UCSD-AML1 (cell line): ENCODE results near the gene LIMCH1.
"Not testable (repeated sequence)": the region's sequence is repeated elsewhere in the genome, so short reads cannot be mapped to it uniquely, and the experiment has no call there.

Experiments used
- DNase-seq: peaks from one replicate; lab custom pipeline; 2025; ENCODE audit not compliant: unreplicated experiment; lab: John Stamatoyannopoulos, UW

The LIMCH1 gene

DNA sequence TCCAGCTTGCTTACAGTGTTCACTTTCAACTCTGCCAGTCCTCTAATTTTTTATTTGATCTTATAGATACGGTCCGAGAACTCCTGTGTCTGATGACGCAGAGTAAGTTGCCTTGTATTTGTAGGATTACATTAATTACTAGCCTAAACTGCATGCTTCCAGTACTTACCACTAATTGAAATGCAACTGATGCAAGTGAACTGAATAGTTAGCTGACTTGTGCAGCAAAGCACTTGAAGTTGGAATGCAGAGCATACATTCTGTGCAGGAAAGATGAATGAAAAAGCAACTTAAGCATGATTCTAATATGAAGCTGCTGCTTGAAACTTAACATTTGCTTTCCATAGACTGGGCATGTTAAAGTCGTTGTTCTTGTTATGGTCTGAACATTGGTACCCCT is 100.9 kb downstream of the LIMCH1 start:
- no peak for DNase-seq

DNA sequence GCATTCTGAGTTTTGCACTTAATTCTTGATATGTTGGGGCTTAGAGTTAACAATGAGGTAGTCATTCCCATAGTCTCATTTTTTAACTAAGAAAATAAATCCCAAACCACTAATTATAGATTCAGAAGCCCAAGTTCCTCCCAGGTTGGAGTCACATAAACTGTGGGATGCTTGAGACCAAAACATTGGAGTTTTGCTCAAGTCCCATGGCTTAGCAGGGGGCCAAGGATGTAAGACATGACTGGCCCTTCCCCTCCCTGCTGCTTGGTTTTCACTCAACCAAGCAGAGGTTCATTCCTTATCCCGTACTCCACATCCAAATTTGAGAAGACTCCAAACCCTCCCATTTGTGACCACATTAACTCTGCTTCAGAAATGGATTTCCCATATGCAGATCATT is 101.3 kb downstream of the LIMCH1 start:
- DNase-seq = no peak

DNA sequence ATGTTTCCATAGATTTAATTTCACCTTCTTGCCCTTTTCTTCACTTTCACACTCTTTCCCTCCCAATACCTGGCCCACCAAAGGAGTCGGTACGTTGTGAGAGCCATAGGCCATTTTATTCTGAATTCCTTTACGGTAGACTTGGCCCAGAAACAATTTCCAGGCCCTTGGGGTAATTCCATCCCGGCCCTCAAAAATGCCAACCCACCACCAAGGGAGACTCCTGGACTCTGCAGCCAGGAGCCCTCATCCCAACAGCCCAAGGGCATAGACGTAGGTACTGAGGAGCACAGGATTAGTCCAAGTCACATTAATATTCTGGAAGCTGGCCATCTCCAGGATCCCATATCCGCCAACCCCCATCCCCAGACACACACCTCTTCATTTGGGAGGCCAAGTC is 102.9 kb downstream of the LIMCH1 start:
- no peak for DNase-seq

DNA sequence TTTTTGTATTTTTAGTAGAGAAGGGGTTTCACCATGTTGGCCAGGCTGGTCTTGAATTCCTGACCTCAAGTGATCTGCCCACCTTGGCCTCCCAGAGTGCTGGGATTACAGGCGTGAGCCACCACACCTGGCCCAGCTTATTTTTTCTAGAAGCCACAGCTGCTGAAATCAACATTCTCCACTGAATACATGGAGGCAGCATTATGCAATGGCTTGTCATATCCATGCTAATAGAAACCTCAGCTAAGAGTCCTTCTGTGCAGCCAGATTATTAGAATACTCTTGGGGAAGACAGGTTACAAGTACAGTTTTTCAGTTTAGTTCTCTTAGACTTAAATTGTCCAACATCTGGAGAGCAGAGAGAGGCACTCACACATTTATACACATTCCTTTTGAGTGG is 104.8 kb downstream of the LIMCH1 start:
- DNase-seq = not testable (repeated sequence)

DNA sequence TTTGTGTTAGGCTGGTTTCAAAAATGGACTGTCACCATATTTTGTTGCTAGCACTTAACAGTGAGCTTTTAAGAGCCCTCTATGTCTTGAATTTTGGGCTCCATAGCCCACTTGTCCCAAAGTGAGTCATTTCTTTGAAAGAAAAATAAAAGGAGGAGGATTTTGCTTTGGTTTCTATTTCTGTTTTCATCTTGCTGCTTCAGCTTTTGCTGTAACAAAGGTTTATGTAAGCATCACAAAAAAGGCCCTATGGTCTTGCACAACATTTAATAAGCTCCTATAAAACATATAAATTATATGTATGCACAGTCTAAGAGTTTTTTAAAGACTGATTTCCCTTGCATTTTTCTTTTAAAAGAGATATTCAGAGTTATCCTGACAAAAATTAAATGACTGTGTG is 105.4 kb downstream of the LIMCH1 start:
- DNase-seq = no peak

DNA sequence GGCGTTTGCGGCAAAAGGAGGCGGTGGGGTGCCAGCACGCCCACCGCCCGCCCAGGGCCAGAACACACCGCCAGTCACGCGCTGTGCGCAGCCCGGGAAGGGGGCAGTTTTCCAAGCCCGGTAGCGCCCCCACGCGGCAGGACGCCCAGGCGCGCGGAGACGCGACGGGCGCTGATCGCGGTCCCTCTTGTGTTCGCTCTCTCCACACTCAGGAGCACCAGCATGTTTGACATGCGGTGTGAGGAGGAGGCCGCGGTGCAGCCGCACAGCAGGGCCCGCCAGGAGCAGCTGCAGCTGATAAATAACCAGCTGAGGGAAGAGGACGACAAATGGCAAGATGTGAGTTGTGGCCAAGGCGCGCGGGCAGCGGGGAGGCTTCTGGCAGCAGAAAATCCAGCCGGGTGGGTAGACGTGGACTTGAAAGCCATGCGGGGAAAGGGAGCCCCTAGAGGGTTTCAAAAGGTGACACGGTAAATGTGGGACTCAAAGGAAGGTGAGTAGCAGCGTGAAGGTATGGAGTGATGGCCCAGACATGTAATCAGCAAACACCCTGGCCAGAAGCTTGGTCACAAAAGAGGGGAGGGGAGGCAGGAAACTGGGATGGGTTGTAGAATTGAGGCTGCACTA is 106.4 kb downstream of the LIMCH1 start:
- peak; percentile 70 for DNase-seq

DNA sequence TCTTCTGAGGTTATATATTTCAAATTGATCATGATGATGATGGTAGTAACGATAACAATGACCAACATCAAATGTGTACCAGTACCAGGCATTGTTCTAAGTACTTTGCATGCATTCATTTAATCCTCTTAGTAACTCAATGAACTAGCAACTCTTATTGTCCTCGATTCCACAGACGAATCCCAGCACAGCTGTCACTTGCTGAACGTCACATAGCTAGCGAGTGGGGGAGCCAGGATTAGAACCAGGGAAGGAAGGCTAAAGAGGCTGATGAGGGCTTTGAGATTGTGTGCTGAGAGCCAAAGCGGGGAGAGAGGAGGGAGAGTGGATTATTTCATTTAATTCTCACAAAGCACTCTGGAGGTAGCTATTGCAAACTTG is 106.9 kb downstream of the LIMCH1 start:
- no peak for DNase-seq

DNA sequence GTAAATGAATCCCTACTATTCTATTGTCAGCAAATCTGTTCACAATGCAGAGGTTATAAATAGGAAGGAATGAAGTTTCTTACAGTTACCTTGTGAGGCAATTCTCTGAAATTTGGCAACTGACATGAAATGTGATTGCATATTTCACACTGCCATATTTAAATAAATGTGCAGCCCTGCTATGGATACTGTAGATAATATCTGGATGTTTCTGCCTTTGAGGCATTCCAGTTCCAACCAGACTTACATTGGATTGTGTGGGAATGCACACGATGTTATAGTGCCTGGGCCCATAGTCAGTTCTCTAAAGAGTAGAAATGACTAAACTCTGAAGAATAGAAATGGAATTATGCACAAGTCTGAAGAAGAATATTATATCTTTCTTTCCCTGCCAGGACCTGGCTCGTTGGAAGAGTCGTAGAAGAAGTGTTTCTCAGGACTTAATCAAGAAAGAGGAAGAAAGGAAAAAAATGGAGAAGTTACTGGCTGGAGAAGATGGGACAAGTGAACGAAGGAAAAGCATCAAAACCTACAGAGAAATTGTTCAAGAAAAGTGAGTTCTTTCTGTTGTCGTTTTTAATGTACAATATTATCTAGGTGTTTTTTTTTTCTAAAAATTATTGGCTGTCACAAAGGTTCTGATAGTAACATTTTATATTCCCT is 107.9 kb downstream of the LIMCH1 start:
- DNase-seq = no peak

DNA sequence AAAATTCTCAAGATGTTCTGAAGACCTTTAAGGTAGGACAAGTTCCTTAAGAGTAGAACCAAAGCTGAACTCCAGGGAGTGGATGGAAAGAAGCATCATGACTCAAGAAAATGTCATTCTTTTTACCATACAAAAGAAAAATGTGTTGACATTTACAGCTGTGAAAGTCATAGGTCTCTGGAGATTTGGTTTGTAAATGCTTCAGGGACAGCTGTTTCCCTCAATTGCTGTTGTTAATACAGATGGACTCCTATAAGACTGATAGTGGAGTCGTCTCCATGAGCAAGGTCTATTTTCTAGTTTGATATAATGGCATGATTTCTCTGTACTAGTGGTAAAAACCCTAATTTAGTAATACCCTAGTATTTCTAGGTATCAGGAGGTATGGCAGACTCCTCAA is 108.9 kb downstream of the LIMCH1 start:
- DNase-seq = no peak

DNA sequence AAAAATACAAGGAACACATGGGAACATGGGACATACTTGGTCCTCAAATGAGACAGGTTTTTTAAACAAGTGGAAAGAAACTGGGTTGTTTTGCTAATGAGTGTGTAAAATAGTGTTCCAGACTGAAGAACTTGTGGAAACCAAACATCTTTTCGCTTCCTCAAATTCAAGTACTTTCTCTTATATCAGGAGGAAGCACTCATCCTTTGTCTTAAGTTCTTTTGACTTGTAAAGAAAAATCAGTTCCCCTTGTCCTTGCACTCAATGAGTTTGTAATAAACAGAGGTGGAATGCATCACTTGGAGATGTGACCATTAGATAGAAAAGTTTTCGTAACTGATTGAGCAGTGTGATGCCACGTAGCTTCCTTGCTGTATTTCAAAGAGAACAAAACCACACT is 109.4 kb downstream of the LIMCH1 start:
- DNase-seq = no peak

DNA sequence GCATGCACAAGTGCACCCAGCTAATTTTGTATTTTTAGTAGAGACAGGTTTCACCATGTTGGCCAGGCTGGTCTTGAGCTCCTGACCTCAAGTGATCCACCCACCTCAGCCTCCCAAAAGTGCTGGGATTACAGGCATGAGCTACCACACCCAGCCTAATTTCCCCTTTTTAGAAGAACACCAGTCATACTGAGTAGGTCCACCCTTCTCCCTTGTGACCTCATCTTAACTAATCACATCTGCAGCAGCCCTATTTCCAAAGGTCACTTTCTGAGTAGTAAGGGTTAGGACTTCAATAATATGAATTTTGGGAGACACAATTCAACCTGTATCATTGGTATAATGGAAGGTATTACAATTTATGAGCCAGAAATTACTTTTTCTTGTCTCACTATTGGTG is 113.2 kb downstream of the LIMCH1 start:
- DNase-seq = not testable (repeated sequence)

DNA sequence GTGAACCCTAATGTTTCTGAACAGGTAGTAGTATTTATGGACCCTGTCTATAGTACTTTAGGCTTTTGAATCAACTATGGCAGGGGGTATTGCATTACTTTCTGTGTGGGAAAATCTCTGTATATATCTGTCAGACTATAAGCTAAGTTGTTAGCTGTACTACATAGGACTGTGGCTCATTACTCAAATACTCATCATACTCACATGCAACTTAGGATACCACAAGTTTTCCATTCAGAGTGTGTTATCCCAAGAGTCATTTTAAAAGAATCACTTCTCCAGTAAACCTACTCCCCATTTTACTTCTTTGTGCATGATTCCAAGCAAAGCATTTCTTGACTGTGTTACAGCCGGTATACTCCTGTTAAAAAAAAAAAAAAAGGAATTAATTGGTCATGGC is 115.0 kb downstream of the LIMCH1 start:
- no peak for DNase-seq

DNA sequence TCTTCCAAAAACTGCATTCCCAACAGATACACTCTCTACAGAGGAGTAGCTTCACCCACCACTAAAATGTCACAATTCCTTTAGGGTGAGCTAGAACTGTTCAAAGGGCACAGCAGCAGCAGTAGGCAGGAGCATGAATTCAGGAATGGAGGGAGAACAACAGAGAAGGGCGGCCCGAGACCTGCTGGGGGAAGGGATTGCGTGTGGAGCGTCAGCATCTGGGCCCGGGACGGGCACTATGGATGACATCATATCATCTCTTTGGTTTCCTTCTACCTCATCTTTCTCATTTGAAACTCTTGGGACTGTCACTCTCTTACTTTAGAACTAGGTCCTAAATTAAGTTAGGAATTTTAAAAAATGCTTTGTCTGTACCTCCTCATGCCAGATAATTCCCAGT is 115.6 kb downstream of the LIMCH1 start:
- no peak for DNase-seq

DNA sequence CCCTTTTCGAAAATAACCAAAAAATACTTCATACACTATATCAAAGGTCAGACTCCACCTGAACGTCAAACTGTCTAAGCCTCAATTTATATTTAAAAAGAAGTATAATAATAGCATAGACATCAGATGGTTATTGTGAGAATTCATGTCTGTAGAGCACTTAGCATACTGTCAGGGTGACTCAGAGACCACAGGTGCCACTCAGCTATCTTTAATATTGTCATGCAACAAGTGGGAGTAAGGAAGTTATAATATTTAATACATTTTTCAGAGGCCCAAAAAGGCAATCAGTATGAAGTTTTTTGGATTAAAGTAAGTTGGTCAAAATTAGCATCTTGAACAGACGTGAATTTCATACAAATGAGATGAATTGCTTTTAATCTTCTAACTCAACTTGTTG is 117.2 kb downstream of the LIMCH1 start:
- DNase-seq = no peak

DNA sequence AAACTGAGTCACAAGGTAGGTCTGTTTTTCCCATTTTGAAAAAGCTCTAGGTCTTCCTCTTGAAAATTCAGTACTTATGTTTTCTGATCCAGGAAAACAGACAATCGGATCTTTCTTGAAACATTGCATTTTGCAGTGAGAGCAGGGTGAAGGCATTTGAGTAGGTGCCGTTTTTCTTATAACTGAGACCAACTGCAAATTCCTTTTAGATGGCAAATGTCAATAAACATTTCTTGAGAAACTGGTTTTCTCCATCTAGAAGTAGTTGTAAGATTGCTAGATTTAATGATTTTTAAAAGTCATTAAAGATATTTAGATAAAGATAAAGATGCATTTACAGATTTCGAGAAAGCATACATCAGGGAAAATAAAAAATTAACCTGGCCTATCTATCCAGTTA is 118.1 kb downstream of the LIMCH1 start:
- no peak for DNase-seq

DNA sequence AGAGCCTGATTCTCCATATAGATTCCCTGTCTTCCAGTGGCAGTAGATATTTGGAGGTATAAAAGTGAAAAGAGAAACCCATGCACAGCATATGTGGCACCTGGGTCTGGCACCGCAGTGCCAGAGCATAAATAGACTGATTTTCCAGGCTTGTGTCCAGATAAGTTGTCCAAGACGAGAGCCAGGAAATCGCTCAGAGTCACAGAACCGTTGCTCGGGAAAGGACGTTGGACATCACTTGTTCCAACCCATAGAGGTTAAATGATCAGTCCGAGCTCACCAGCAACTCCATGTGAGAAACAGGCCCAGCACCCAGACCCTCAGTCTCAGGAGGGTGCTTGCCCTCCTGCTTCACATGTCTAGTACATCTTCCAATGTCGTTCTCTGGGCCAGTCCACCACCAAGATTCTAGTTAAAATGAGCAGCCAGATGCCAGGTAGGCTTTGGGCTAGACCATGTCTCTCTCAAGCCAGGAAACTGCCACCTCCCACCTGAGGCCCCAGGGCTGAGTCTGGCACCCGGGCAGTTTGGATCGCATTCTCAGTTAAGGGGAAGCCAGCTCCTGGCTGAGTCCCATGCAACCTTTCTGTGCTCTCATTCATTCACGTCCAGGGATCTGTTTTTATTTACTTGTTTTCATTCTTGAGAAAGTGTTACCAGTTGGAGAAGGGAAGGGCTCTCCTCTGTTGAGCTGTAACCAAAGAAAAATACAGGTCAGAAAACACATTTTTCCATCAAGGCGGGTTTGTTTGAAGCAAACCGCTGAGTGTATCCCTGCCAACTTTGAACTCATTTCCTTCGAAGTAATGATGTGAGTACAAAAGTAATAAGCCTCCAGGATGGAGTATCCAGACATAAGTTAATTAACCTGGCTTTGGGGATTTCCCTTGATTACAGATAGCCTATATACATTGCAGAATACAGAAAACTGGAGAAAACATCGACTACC is 118.9 kb downstream of the LIMCH1 start:
- DNase-seq = no peak

DNA sequence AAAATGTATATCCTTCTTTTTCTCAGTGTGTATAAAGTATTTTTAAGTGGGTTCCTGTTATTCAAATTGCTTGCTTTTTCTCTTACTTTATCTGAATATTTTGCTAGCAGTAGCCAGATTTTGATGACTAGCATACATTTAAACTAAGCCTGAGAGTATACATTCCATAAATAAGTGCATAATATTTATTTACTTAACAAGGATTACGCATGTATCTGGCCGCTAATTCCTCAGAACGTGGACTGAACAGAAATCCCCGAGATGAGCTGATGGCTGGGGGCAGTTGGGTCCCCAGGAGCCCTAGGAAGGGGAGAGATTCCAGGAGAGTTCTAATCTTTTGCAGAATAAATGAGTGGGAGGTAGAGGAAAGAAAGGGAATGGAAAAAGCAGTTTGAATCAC is 119.6 kb downstream of the LIMCH1 start:
- no peak for DNase-seq

DNA sequence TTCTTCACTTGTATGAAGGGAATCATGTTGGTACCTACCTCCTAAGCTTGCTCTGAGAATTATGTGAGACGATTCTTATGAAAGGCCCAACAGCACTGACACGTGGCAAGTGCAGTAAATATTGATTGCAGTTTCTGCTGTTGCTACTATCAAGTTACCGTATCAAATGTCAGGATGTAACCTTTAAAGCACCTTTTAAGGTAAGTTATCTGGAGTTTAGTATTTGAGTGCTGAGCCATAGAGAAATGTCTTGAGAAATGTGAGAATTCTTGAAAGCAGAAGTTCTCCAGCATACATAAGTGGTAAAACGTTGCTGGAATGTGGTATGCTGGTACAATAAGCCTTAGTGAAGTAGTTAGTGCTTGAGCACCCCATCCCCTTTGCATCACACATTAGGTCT is 120.2 kb downstream of the LIMCH1 start:
- DNase-seq = no peak

DNA sequence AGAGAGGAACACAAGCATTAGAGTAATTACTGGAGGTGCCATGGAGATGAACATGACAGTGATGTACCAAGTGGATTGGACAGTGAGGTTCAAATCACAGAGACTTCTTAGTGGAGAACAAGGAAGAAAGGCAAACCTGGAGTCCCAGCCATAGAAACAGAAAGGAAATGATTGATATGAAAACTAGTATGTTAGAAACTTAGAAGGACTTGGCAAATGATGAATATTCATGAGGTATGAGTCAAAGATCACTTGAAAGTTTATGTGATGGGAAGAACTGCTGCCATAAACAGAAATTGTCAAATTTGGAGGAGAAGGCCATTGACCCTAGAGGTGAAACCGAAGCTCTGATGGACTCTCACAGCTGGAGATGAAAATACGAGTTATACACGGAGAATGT is 122.4 kb downstream of the LIMCH1 start:
- no peak for DNase-seq

DNA sequence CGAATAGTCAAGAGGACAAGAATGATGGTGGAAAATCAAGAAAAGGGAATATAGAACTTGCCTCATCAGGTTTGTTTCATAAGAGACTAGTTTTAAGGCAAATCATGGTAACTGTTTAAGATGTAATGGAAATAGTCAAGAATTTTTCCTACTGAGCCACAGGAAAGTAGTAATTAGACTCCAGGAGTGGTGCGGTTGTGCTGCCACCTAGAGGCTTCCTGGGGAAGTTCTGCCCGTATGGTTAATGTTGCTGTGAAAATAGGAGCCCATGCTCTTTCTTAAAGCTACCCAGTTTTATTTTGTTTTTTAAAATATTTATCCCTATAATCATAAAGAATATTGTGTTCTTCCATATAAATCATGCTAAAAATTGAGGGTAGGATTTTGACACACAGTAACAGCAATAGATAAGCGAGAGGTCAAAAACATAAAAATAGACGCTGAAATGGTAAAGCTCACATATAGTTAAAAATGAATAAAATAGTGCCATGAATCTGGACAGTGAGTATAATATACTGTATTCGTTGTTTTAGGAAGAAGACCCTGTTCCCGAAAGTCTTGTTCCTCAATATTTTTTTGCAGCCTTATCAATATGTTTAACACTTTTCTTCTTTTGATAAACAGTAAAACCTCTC is 123.6 kb downstream of the LIMCH1 start:
- DNase-seq = peak; percentile 49

DNA sequence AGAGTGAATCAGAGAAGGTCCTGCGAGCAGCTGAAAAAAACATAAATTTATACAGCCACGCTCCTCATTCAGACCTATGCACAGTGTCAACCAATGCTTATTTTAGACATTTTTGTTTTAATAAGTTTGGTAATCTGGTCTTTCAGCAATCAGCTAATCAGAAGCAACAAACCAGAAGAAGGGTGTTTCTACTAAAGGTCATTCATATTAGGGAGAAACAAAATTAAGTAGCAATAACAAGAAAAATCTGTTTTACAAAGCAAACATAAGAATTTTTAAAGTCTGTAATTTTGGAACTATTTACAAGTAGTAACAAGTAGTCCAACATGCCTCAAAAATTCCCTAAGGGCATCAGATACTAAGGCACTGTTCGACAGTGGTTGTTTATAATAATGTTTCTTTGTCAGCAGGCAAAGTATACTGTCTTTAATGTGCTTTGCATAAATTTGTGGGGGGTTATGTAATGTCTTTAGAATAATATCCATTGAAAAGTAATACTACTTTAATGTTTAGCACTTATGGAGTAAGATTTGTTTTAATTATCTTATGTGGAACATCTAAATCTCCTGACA is 127.8 kb downstream of the LIMCH1 start:
- DNase-seq = no peak
